MV-4-11 (cell line): ENCODE data around the gene NEUROD6.

Experiments used
- DNase-seq: peaks from one replicate; lab custom pipeline; 2025; lab: John Stamatoyannopoulos, UW

NEUROD6 gene

GRCh38 chr7:31340603-31341002 is at the start of gene NEUROD6:
Gene NEUROD6 (minus strand): TSS chr7:31340726. CDS start chr7:31339268, 1,458 bp downstream.
- no peak for DNase-seq

DNA sequence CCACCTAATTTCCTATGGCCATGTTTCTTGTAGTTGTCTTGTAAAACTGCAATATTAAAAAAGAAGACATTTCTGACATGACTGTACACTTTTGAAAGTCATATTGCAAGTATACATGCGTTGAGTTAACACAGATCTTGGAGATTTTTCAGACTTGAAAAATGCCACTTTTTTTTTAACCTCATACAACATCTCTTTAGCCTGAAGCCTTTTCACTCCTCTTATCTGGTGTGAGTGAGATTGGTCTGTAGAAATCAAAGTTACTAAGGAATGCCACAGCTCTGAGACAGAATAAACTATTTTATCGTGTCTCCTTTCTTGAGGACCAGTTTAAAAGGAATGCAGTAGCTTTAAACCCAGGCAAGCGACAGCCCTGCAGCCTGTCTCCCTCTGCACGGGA is 43.9 kb upstream of the NEUROD6 start:
- no peak for DNase-seq

- DNase-seq = no peak
Measured at GRCh38 chr7:31382722-31383121, 42.2 kb upstream of the NEUROD6 start.

DNA sequence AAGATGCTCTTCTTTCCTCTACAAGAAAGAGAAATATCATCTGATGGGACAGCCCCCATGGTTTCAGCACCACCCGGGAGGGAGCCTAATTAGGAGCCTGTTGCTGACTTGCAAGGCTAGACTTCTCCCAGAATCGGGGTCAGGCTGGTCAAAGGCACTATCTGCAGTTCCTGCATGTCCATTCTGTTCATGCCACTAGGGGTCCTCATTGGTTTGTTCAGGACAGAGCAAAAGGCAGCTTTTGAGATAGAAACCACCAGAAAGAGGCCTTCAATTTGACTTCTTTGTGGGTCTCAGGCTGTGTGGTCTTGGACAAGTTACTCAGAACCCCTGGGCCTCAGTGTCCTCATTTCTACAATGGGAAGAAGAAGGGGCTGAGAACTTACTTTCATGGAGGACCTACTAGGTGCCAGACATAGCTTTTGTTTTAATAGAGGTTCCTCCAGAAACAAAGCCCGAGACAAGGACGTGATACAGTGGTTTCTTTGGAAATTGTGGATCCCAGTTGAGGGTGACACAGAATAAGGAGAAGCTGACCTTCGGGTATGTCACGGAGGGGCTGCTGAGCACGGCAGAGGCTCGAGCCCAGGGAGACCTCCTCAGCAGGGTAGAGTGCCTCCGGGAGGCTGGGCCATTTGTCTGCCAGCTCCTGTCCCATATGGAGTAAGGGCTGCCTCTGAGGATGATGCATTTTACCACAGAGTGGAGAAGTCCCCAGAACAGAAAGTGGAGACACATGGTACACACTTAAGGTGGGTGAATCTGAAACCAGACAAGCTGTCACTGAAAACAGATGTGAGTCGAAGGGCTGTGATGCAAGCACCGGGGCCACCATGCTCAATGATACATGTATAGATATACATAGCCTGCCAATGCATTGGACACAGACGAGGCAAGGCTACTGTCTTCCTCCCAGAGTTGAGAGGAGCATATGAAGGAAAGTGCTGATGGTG is 33.1 kb upstream of the NEUROD6 start:
- peak; percentile 43 for DNase-seq

- no peak for DNase-seq
Measured at GRCh38 chr7:31372231-31372959, 31.9 kb upstream of the NEUROD6 start.

GRCh38 chr7:31371621-31372020 is 31.1 kb upstream of the NEUROD6 start:
- no peak for DNase-seq

- no peak for DNase-seq
Measured at GRCh38 chr7:31370609-31371008, 30.1 kb upstream of the NEUROD6 start.

GRCh38 chr7:31368620-31369019 is 28.1 kb upstream of the NEUROD6 start:
- no peak for DNase-seq

DNA sequence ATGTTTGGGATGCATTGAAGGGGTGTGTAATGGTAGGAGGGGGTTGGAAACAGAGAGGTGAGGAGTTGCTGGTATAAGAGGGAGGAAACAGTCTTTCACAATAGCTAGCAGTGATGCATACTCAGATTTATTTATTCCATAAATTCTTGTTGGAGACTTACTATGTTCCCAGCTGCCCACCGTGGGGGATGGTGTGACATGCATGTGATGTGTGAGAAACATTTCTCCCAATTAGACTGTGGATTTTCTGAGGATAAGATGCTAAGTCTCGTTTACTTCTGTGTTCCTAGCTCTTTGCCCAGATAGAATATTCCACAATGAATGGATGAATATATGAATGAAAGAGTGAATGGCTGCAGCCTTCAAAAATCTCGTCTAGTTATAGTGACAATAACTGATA is 23.0 kb upstream of the NEUROD6 start:
- DNase-seq = no peak

GRCh38 chr7:31363051-31363450 is 22.5 kb upstream of the NEUROD6 start:
- no peak for DNase-seq

- DNase-seq = no peak
Measured at GRCh38 chr7:31362401-31362800, 21.9 kb upstream of the NEUROD6 start.

DNA sequence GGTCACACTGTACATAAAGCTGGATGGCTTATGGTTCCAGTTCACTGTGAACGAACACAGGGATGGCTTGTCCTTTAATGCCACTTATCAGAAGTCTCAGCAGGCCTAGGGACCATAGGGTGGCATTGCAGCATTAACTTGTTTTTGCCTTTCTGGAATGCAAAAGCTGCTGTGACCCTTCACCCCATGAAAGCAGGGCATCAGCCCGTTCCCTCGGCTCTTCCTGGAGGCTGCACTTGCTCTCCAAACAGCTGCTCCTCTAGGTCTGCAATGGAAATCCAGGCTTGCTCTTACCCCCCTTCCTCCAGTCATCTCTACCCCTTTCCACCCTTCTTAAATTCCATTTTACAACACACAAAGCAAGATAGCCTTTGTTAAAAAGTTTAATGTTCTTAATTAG is 17.9 kb upstream of the NEUROD6 start:
- DNase-seq = no peak

- no peak for DNase-seq
Measured at GRCh38 chr7:31345421-31345820, 4.9 kb upstream of the NEUROD6 start.

DNA sequence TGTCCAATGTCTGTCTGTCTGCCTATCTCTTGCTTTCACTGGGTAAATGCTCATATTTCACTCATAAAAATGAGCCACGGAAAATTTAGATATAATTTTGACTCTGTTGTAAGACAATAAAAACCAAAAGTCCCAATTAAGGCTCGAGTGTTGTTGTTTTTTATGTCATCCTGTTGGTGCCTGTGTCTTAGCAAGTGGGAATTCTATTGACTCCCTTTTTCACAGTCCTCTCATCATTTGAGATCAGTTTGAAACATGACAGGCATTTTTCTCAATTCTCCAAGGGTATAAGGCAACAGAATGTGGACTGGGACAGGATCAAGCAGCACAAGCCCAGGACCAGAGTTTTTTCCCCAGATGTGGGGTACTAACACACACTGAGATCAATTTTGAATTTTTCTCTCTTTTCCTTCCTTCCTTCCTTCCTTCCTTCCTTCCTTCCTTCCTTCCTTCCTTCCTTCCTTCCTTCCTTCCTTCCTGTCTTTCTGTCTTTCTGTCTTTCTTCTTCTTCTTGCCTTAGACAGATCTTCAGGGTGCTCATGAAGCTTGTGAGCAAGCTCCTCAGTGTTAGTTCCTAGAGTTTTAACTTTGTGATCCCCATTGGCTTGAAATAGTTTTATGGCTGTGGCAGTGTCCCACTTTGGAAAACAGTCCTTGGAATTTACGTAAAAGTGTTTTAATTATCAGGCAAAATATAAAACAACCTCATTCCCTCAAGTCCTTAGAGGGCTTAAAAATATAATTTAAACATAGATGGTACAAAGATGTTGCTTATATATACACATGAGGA is 3.2 kb upstream of the NEUROD6 start:
- no peak for DNase-seq

DNA sequence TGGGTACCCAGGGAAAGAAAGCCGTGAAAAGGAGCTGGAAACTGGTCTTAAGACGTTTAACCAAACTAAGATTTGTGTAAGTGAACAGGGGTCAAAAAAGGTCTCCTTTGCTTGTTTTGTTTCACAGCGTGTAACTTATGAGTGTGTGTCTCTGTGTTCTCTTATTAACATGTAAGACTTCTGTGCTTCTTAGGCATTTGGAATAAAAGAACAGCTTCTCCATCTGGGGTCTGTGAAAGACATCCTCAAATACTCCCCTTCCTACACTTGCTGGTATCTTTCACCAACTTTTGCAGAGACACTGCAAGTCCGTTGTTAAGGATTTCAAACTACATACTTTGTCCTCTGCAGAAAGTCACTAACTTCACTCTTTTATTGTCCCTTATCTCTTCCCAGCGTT is 615 bp upstream of the NEUROD6 start:
- DNase-seq = no peak

DNA sequence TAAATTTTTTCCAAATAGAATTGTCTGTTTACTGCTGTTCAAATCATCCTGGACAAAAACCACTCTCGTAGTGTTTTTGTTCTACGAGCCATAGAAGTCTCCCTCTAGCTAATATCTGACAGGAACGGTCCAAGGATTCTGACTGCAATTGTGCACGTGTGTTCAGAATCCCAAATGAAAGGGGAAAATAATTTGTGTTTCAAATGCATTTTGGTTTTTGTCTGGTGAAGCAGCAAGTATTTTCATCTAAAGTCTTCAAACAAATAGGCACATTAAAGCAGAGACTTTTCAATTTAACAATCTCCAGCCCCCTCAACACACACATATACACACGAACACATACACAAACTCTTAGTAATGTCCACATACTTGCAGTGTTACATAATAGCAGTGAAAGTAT is 475 bp downstream of the NEUROD6 start:
- DNase-seq = no peak

- no peak for DNase-seq
Measured at GRCh38 chr7:31338706-31339105, 1.8 kb downstream of the NEUROD6 start.

DNA sequence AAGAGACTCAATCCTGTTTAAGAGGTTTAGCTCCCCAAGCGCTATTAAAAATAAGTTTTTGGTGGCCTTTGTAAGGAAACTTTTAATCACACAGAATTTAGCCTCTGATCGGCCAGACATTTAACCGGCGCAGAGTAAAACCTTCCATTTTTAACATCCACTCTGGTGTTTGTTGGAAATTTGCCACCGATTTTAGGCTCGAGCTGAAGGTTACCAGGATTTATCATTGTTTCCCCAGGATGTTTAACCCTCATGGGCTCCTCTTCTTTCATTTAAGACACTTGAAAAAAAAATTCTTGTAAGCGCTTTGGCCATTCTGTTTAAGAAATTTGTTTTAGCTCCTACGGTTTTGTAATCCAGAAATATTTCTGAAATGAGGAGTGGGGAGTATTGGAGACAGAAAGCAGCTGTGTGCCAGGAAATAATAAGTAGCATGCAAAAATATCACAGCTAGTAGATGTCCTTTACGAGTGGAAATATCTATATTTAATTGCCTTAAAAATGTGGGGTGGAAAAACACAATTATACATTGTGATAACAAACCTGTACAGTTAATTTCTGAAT is 3.4 kb downstream of the NEUROD6 start:
- no peak for DNase-seq

DNA sequence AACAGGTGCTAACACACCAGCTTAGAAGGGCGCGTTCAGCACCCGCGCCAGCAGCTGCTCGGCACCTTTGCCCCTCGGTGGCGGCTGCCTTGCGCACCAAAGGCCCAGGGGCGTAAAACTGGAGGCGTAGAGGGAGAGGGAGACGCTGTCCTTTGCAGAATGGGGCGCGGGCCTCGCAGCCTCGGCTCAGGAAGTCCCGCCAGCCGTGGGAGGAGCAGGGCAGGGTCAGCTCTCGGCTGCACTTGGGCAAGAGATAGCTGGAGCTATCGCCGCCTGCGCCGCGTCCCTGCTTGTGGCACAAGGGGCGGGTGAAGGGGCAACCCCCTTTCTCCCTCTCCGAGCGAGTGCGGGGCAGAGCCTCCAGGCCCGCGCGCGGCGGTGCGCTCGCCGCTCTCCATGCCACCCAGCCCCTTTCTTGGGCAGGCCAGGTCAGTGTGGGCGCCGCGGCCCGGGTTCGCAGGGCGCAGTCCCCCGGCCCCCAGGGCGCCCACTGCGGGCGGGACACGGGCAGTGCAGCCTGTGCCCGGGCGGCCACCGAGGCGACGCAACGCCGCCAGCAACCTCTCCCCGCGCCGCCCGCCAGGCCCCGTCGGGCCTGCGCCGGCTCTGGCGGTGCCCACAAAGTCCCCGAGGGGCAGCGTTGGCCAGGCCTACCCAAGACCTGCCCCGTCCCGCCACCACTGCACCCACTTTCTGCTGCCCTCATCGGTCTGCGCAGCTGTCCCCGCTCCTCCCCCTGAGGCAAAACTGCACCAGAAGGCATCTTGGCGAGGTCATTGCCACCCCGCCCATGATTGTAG is 4.1 kb downstream of the NEUROD6 start:
- no peak for DNase-seq

- DNase-seq = no peak
Measured at GRCh38 chr7:31335884-31336201, 4.7 kb downstream of the NEUROD6 start.

DNA sequence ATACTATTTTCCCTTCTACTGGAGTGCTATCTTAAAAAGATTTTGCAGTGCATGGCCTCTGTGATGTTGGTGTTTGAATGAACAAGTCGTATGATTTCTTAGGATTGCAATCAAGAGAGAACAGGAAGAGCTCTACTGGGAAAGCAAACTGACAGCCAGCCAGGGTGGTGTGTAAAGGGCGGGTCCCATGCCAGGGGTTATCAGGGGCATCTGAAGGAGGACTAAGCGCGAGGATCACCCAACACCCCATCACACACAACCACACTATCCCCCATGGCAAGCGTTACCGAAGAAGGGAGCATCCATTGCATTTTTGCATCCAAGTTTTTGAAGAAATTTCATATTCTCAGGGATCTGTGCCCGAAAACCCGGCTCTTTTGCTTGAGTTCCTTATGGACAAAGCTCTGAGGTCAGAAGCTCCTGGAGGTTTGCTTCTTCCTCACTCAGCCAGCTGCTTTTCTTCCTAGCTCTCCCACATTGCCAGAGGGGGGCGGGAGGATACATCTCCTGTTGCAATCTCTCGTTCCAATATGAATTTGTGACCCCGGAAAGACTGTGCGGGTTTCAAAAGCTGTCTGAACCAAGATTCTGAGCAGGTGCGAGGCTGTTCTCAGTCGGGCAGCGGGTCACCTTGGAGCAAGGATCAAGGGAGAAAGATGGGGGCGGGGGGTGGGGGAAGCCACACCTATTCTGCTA is 5.2 kb downstream of the NEUROD6 start:
- no peak for DNase-seq
